GM12801 (cell line): ENCODE results near the gene MAPK9.

Source experiments
- CTCF ChIP-seq: IDR thresholded peaks from one replicate; pipeline ENCODE4 v1.5.1; 2011; ENCODE audit warnings: control low read depth; ENCODE audit not compliant: insufficient read length; ENCODE audit errors: extremely low read depth

MAPK9 gene

DNA sequence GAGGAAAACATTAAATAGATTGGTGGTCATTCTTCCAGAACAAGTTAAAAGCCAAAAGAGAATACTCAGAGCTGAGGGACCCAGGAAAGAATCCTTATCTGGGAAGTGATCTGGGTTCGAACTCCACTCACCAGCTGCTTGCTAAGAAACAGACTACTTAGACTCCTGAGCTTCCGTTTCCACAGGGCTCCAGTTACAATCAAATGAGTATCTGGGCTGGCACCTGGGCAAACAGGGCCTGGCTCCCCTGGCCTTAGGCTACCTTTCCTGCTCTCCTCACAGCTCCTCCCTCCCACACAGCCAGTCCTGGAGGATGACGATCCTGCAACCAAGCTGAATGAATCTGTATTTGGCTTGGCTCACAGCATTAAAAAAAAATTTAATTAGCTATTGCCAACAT, 2.5 kb downstream of the MAPK9 start:
- no peak for TF ChIP-seq CTCF

DNA sequence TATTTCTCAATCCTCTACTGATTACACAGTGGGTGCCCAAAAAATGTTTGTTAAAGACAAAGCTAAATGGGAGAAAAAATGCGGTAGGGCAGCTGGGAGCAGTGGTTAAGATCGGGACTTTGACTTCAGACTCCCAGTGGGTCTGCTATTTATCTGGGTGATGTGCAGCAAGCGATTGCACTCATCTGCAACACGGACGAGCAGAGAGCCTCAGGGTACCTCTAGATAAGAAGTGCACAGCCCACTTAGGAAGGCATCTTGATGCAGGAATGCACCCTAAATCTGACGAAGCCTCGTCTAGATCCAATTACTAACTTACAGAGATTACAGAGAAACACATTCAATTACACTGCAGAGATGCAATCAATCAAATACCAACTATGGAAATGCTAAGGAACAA, 4.0 kb downstream of the MAPK9 start:
- no peak for TF ChIP-seq CTCF

DNA sequence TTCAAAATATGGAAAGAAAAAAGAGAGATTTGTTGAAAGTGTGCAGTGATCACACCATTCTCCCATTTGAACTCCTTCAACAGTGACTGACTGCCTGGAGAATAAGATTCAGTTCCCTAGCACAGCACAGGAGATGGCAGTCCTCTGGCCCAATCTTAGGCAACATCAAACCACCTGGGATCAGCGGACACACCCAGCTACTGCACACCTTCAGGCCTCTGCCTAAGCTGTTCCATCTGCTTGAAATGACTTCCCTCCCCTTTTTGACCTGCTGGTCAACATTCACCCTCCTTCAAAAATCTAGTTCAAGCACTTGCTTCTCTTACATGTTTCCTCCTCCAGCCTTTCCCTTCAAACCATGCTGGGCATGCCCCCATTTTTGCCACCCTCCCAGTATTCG, 4.5 kb downstream of the MAPK9 start:
- no peak for TF ChIP-seq CTCF

- no peak for TF ChIP-seq CTCF
These were observed 7.7 kb downstream of the MAPK9 start for GRCh38 chr5:180284149-180284548.

GRCh38 chr5:180283026-180283615, 8.8 kb downstream of the MAPK9 start:
- TF ChIP-seq CTCF, result no peak

GRCh38 chr5:180282281-180282680, 9.6 kb downstream of the MAPK9 start:
- no peak for TF ChIP-seq CTCF

DNA sequence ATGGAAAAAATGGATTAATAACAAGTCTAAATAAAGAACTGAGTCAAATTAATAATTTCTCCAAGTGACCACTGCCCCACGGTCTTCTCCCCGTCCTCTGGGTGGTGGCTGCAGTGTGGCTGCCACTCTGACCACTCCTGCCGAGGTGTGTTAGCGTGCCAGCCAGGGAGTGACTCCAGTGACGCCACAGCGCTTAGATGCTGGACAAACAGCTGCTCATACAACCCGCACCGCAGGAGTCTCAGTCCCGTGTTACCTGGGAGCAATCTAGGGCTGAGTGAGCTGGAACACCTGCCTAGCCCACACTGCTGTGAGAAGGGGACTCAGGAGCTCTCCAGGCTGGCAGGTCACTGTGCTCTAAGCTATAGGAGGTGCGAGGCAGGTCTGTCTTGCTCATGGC, 10.2 kb downstream of the MAPK9 start:
- TF ChIP-seq CTCF, result no peak

GRCh38 chr5:180274695-180275094, 17.2 kb downstream of the MAPK9 start:
- no peak for TF ChIP-seq CTCF
